Activated naive CD8-positive, alpha-beta T cell treated with anti-CD3 and anti-CD28 coated beads, Interleukin-2, amount 50 U/mL, for 16 hours (primary cell): ENCODE data around the gene SEMA4G.

Experiments used
- DNase-seq: peaks from one replicate; pipeline ENCODE4 v3.0.0-alpha.2; 2020; ENCODE audit warnings: low read depth, low spot score

Gene SEMA4G

GRCh38 chr10:101005869-101006567 lies 36.7 kb downstream of the SEMA4G start:
- DNase-seq, result no peak

- DNase-seq, result no peak
These were observed 37.3 kb downstream of the SEMA4G start for GRCh38 chr10:101006593-101007098.

GRCh38 chr10:101007099-101007711 lies 37.9 kb downstream of the SEMA4G start:
- DNase-seq, result no peak

GRCh38 chr10:101007915-101008822 lies 38.9 kb downstream of the SEMA4G start:
- no peak for DNase-seq

- no peak for DNase-seq
These were observed 39.6 kb downstream of the SEMA4G start for GRCh38 chr10:101008823-101009423.

- DNase-seq, result no peak
These were observed 41.0 kb downstream of the SEMA4G start for GRCh38 chr10:101010329-101010728.

- DNase-seq, result no peak
These were observed 42.5 kb downstream of the SEMA4G start for GRCh38 chr10:101011517-101012423.

GRCh38 chr10:101012525-101013364 lies 43.4 kb downstream of the SEMA4G start:
- peak; percentile 61 for DNase-seq

GRCh38 chr10:101013365-101013825 lies 44.1 kb downstream of the SEMA4G start:
- no peak for DNase-seq

GRCh38 chr10:101014230-101014884 lies 45.1 kb downstream of the SEMA4G start:
- peak; percentile 43 for DNase-seq

GRCh38 chr10:101014966-101015581 lies 45.8 kb downstream of the SEMA4G start:
- no peak for DNase-seq

GRCh38 chr10:101015582-101015973 lies 46.3 kb downstream of the SEMA4G start:
- DNase-seq, result no peak

- no peak for DNase-seq
These were observed 47.5 kb downstream of the SEMA4G start for GRCh38 chr10:101016814-101017213.

GRCh38 chr10:101018118-101018599 lies 48.9 kb downstream of the SEMA4G start:
- DNase-seq, result no peak

- peak; percentile 35 for DNase-seq
These were observed 49.5 kb downstream of the SEMA4G start for GRCh38 chr10:101018600-101019439.
